Astrocyte (in vitro differentiated cells and primary cell): ENCODE measurements around the gene HDAC10. TPM values are rescaled to one million over a fixed set of nuclear protein-coding genes. Genes with fewer than 3 reads are reported as not detected.
A peak's percentile ranks its signal among the peaks of the same experiment; 100 is the strongest.

Experiments used
- DNase-seq: peaks from one replicate; pipeline ENCODE4 v3.0.0-alpha.2; 2010; ENCODE audit warnings: low read depth
- FAIRE-seq: peaks from 2 replicates; lab custom pipeline; 2011; peaks lifted over from hg19 to GRCh38; lab: Jason Lieb, UNC
- H2AFZ ChIP-seq: 2 replicates; pipeline ENCODE4 v1.6.0; 2012; ENCODE audit warnings: low read depth, low read length, inconsistent platforms
- H3K27ac ChIP-seq: 2 replicates; pipeline ENCODE4 v1.5.1; 2011; ENCODE audit warnings: low read depth, low read length, inconsistent platforms
- H3K27me3 ChIP-seq: 2 replicates; pipeline ENCODE4 v1.6.0; 2011; ENCODE audit warnings: low read length, inconsistent platforms; ENCODE audit not compliant: insufficient read depth
- H3K36me3 ChIP-seq: 2 replicates; pipeline ENCODE4 v1.5.1; 2011; ENCODE audit warnings: low read length, inconsistent platforms; ENCODE audit not compliant: insufficient read depth
- H3K4me1 ChIP-seq: 2 replicates; pipeline ENCODE4 v1.5.1; 2011; ENCODE audit warnings: low read length, inconsistent platforms; ENCODE audit not compliant: insufficient read depth
- H3K4me2 ChIP-seq: 2 replicates; pipeline ENCODE4 v1.6.0; 2012; ENCODE audit warnings: low read length, inconsistent platforms
- H3K4me3 ChIP-seq: 2 replicates; pipeline ENCODE4 v1.5.1; 2011; ENCODE audit warnings: low read depth, mild to moderate bottlenecking, low read length, inconsistent platforms; ENCODE audit not compliant: insufficient read depth
- H3K79me2 ChIP-seq: 2 replicates; pipeline ENCODE4 v1.6.0; 2012; ENCODE audit warnings: mild to moderate bottlenecking, low read length, inconsistent platforms; ENCODE audit not compliant: insufficient read depth
- H3K9ac ChIP-seq: 2 replicates; pipeline ENCODE4 v1.6.0; 2012; ENCODE audit warnings: mild to moderate bottlenecking, low read length, inconsistent platforms
- H3K9me3 ChIP-seq: 2 replicates; pipeline ENCODE4 v1.5.1; 2012; ENCODE audit warnings: low read depth, mild to moderate bottlenecking, low read length, inconsistent platforms; ENCODE audit not compliant: insufficient read depth
- H4K20me1 ChIP-seq: 2 replicates; pipeline ENCODE4 v1.6.0; 2012; ENCODE audit warnings: low read length, inconsistent platforms; ENCODE audit not compliant: insufficient read depth
- H3K27ac Mint-ChIP-seq: one replicate; pipeline ENCODE4 v1.8.0; 2021; ENCODE audit warnings: mild to moderate bottlenecking, mixed read lengths; ENCODE audit not compliant: unreplicated experiment
- H3K27me3 Mint-ChIP-seq: one replicate; pipeline ENCODE4 v1.8.0; 2021; ENCODE audit warnings: low read depth, mixed read lengths; ENCODE audit not compliant: unreplicated experiment
- H3K36me3 Mint-ChIP-seq: one replicate; pipeline ENCODE4 v1.8.0; 2021; ENCODE audit warnings: low read depth, mixed read lengths; ENCODE audit not compliant: unreplicated experiment
- H3K4me1 Mint-ChIP-seq: one replicate; pipeline ENCODE4 v1.8.0; 2021; ENCODE audit warnings: low read depth, mixed read lengths; ENCODE audit not compliant: unreplicated experiment
- H3K4me3 Mint-ChIP-seq: one replicate; pipeline ENCODE4 v1.8.0; 2021; ENCODE audit warnings: mild to moderate bottlenecking, moderate library complexity, mixed read lengths; ENCODE audit not compliant: unreplicated experiment
- H3K9me3 Mint-ChIP-seq: one replicate; pipeline ENCODE4 v1.8.0; 2021; ENCODE audit warnings: mild to moderate bottlenecking, mixed read lengths; ENCODE audit not compliant: unreplicated experiment
- EZH2 ChIP-seq: IDR thresholded peaks from 2 replicates; pipeline ENCODE4 v1.6.1; 2012; ENCODE audit warnings: mild to moderate bottlenecking, low read length, inconsistent platforms; ENCODE audit not compliant: insufficient read depth
- total RNA-seq: library from RNA; stranded (reverse); gene quantifications from 2 replicates; pipeline ENCODE4 v1.2.1, GENCODE V29; 2021
- TF ChIP-seq, protein P1 (sequence below): IDR thresholded peaks from 2 replicates; pipeline ENCODE4 v1.5.1; 2011; ENCODE audit warnings: low read depth, mild to moderate bottlenecking, inconsistent platforms, low read length, moderate library complexity; ENCODE audit not compliant: insufficient read depth

Gene HDAC10
- total RNA-seq, 1 donor from 2014 or later: 46.5 TPM

DNA sequence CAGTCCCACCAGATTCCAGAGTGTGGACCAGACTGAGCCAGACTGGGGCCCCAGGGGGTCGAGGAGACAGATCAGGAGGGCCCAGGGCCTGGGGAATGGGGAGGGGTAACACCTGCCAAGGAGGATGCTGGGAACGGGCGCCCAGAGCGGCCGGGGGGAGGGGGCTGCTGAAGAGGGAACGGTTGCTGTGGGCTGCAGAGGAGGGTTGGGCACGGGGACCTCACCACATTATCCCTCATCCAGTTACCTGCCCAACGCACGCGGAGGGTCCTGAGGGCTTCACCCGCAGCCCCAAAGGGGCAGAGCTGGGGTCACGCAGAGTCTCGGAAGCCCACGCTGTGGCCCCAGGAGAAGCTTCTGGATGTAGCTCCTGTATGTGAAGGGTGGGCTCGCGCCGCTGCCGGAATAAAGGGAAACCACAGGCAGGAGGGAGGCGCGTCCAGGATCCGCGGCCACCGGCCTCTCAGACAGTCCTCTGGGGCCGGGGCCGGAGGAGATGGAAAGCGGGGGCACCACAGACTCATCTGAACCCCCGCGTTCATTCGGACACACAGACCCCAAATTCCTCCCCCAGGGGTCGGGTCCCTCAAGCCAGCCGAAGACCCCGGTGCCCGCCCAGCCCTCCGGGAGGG, 51.1 kb downstream of the HDAC10 start:
- Mint-ChIP-seq H3K4me1 (no peaks in the 10 kb centered on the region), H3K36me3 (peaks cover 10% of the 10 kb centered on the region), H3K27ac (peak overlapping the region; percentile 41), H3K9me3 (no peaks in the 10 kb centered on the region), H3K27me3 (no peaks in the 10 kb centered on the region), H3K4me3 (peak overlapping the region; percentile 79)
- Histone ChIP-seq H4K20me1 (peaks cover 38% of the 10 kb centered on the region), H3K36me3 (peaks cover 6% of the 10 kb centered on the region), H2AFZ (peak overlapping the region; percentile 73), H3K27ac (peak overlapping the region; percentile 58), H3K4me1 (peaks cover 13% of the 10 kb centered on the region), H3K4me3 (peak overlapping the region; percentile 66), H3K4me2 (peak overlapping the region; percentile 97), H3K27me3 (no peaks in the 10 kb centered on the region), H3K79me2 (peaks cover 40% of the 10 kb centered on the region), H3K9me3 (no peaks in the 10 kb centered on the region), H3K9ac (peak overlapping the region; percentile 86)
- TF ChIP-seq, protein P1, sequence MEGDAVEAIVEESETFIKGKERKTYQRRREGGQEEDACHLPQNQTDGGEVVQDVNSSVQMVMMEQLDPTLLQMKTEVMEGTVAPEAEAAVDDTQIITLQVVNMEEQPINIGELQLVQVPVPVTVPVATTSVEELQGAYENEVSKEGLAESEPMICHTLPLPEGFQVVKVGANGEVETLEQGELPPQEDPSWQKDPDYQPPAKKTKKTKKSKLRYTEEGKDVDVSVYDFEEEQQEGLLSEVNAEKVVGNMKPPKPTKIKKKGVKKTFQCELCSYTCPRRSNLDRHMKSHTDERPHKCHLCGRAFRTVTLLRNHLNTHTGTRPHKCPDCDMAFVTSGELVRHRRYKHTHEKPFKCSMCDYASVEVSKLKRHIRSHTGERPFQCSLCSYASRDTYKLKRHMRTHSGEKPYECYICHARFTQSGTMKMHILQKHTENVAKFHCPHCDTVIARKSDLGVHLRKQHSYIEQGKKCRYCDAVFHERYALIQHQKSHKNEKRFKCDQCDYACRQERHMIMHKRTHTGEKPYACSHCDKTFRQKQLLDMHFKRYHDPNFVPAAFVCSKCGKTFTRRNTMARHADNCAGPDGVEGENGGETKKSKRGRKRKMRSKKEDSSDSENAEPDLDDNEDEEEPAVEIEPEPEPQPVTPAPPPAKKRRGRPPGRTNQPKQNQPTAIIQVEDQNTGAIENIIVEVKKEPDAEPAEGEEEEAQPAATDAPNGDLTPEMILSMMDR: no peak
- TF ChIP-seq EZH2: no peak
- DNase-seq (no peak), FAIRE-seq (no peak)

DNA sequence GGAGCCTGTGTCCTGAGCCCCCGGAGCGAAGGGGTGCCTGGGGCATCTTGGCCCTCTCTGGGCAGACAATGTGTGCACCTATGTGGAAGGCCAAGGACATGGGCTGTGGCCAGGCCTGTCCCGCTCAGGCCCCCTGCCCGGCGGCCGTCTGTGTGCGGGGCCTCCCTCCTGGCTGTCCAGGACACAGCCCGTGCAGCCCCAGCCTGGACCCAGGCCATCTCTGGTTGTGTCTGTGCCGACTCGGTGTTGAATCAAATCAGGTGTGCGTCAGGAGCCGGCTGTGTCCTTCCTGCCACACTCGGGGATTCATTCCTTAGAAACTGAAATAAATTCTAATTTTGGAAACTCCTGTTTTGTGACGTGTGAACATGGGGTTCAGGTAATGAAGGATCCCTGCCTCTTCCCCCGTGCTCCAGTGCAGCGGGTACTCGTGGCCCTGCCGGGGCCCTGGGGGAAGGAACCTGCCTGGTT, 51.8 kb downstream of the HDAC10 start:
- FAIRE-seq: no peak
- peak overlapping the region; percentile 97 for H3K4me2 ChIP-seq
- peak overlapping the region; percentile 79 for H3K4me3 Mint-ChIP-seq

More for the DNA sequence above, 51.8 kb downstream of the HDAC10 start:
- Histone ChIP-seq H4K20me1 (peaks cover 39% of the 10 kb centered on the region), H3K27ac (no peak overlapping the region), H3K4me1 (peaks cover 13% of the 10 kb centered on the region), H3K36me3 (peaks cover 6% of the 10 kb centered on the region), H3K4me3 (no peak overlapping the region), H3K9ac (no peak overlapping the region), H3K79me2 (peaks cover 36% of the 10 kb centered on the region), H3K9me3 (no peaks in the 10 kb centered on the region), H3K27me3 (no peaks in the 10 kb centered on the region), H2AFZ (no peak overlapping the region)
- Mint-ChIP-seq H3K36me3 (peaks cover 8% of the 10 kb centered on the region), H3K4me1 (no peaks in the 10 kb centered on the region), H3K27me3 (no peaks in the 10 kb centered on the region), H3K9me3 (no peaks in the 10 kb centered on the region), H3K27ac (no peak overlapping the region)
- no peak for DNase-seq
- TF ChIP-seq, protein P1: no peak
- TF ChIP-seq EZH2: no peak
